HG02642 (cell line): ENCODE data around the gene DPYD.

Experiments
- ATAC-seq: cut with Tn5 transposase; IDR thresholded peaks from one replicate; pipeline ENCODE4 v1.9.1; 2021; ENCODE audit warnings: mild to moderate bottlenecking; ENCODE audit not compliant: unreplicated experiment, poor library complexity

Gene DPYD

DNA sequence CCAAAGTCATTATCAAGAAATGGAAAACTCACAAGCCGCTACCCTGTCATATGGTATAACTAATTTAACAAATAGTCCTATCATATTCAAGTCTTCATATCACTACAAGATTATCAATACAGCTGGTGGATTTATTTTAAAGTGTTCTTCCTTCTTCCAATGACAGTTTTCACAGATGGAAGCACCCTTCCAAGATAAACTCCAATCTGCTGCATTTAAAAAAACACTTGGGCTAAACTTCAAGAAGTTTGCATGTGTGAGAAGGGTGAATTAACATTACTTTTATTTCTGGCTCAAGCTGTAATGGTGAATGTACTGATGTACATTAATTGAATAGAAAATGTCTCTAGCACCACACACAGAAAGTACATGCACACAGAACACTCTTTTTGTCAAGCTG is 192.4 kb downstream of the DPYD start:
- no peak for ATAC-seq

DNA sequence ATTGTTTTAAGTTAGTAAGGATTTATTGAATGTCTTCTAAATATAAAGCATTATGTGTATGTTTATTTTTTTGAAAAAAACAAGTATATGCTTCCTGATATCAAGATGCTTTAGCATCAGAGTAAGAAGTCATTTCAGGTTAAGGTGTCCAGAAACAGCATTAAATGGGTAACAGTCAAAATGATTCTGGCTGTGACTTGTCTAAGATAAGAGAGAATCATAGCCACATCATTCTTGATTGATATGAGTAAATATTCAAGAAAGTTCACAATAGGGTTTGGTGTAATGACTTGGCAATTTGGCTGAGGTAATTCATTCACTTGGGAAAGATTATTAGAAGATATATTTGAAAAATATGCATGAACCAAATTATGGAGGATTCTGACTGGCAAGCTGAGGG is 193.8 kb downstream of the DPYD start:
- ATAC-seq, result no peak

- ATAC-seq, result no peak
Measured at GRCh38 chr1:97726386-97726785, 194.4 kb downstream of the DPYD start.

- no peak for ATAC-seq
Measured at GRCh38 chr1:97721221-97721620, 199.6 kb downstream of the DPYD start.

- ATAC-seq, result no peak
Measured at GRCh38 chr1:97712980-97713379, 207.9 kb downstream of the DPYD start.

GRCh38 chr1:97711858-97712257 is 209.0 kb downstream of the DPYD start:
- ATAC-seq, result no peak

GRCh38 chr1:97693601-97694000 is 227.2 kb downstream of the DPYD start:
- ATAC-seq, result no peak

DNA sequence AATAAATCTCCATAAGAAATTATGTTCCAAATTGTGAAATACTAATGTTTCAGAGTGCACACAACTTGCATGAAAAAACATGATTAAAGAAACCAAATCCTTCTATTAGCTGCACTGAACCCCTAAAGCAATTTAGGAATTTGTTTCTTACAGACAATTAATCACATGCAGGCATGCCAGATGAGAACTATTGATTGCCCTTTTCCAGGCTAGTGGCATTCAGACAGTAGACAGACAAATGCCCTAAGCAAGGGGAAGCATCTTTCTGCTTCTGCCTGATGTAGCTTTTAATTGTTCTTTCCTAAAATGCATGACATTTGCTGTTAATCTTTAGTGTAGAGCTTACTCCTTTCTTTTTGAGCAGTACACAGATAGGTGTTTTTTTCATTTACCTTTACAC is 229.5 kb downstream of the DPYD start:
- ATAC-seq, result no peak

DNA sequence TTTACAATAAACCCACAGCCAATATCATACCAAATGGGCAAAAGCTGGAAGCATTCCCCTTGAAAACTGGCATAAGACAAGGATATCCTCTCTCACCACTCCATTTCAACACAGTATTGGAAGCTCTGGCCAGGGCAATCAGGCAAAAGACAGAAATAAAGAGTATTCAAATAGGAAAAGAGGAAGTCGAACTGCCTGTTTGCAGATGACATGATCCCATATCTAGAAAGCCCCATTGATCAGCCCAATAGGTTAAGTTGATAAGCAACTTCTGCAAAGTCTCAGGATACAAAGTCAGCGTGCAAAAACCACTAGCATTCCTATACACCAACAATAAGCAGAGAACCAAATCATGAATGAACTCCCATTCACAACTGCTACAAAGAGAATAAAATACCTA is 235.5 kb downstream of the DPYD start:
- no peak for ATAC-seq

DNA sequence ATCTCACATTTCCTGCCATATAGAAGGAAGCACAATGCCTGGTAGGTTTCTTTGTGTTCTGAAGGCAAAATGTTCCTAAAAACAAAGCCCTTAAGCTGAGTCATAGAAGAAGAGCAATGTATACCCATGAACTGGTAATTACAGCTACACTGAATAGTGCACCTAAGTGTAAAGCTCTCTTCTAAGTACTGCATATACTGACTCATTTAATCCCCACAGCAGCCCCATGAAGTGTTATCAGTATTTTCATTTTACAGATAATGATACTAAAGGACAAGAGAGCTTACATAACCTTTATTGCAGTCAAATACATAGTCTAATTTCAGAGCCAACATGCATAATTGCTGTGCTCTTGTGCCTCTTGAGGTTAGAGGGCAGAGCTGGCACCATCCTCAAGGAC is 239.9 kb downstream of the DPYD start:
- ATAC-seq, result no peak

- no peak for ATAC-seq
Measured at GRCh38 chr1:97680470-97680869, 240.4 kb downstream of the DPYD start.

DNA sequence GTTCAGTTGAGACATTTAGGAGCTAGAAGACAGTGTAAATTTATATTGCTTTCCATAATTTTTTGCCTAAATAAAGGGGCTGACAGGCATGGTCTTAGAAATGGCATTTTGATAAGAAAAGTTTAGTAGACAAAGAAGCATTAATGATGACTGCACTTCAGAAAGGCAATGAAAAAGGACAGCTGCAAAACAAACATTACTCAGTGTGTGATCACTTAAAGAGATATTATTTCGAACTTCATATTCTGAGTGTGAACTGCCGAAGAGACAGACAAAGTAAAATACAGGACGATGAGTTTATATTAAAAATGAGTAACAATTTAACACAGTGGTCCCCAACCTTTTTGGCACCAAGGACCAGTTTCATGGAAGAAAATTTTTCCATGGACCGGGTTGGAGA is 243.1 kb downstream of the DPYD start:
- no peak for ATAC-seq

DNA sequence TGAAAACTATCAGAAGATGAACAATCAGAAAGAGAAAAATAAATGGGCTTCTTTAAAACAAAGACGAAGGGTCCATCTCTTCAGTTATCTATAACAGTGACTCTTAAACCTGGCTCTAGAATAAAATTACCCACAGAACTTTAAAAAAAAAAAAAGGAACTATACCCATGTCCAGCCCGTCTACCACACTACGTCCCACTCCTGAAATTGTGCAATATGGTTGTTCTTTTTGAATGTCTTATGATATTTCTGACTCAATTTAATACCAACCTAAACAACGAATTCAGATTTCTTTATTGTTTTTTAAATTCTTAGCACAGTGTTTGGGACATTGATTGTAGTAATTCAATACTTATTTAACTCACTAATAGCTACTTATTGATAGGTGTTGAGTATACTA is 246.3 kb downstream of the DPYD start:
- no peak for ATAC-seq

- ATAC-seq, result no peak
Measured at GRCh38 chr1:97668945-97669344, 251.9 kb downstream of the DPYD start.

DNA sequence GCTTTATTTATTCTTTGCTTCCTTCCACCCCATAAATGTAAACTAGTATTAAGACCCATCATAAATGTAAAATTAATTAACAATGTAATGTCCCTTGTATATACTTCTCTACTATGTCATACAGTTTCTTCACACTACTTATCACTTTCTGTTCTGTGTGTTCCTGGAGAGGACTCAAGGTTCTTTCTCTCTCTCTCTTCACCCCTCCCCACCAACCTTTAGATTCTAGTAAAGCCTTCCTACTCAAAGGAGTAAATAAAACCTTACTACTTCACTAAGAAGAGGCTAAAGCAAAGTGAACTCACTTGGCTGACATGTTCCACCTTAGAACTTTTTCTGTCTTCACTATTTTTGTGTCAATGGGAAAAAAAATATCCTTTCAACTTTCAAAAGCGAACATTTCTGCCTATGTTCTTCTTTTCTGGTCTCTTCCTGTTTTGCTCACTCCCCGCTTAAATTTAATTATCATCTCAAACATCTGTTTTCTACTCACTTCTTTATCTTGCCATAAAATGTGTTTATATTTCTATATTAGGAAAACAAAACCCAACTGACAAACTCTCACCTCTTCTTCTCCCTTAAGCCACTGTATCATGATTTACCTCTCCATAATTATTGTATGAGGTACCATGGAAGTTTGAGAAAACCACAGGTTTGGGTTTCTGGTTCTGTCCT is 260.3 kb downstream of the DPYD start:
- ATAC-seq, result no peak

DNA sequence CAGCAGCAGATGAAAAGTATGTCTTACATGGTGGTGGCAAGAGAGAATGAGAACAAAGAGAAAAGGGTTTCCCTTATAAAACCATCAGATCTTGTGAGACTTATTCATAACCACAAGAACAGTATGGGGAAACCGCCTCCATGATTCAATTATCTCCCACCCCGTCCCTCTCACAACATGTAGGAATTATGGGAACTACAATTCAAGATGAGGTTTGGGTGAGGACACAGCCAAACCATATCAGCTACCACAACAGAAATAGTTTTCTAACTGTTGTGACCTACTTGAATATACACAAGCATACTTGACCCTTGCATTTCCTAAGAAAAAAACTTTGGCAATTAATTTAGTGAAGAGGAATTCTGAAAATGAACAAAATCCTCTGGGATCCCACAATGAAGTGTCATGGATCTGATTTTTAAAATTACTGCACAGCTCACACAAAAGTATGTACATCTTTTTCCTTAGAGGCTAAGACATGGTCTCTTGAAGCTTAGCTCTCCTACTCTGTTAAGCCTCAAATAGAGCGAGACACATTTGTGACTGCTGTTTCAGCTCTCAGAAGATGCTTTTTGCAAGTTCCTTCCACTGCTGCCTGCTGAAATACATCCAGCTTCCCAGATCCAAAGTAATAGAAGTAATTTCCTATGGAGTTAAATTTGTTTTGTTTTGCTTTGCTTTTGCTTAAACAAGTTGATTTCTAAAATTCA is 265.8 kb downstream of the DPYD start:
- no peak for ATAC-seq

DNA sequence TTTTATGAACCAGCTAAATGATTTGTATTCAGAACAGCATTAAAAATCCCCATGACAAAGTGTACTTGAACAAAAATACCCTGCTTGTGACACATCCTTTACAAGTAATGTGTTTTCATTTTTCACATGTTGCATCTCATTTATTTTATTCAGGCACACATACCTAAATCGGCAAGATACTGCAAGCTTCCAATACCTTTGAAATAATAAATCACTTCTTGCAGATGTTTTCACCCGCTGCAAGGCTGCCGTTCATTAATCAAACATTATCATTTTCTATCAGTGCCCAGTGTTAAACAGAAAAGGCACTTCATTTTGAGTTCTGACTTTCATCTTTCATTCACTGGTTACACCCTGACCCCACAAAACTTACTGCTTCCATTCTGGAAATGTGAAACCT is 269.6 kb downstream of the DPYD start:
- ATAC-seq, result no peak

DNA sequence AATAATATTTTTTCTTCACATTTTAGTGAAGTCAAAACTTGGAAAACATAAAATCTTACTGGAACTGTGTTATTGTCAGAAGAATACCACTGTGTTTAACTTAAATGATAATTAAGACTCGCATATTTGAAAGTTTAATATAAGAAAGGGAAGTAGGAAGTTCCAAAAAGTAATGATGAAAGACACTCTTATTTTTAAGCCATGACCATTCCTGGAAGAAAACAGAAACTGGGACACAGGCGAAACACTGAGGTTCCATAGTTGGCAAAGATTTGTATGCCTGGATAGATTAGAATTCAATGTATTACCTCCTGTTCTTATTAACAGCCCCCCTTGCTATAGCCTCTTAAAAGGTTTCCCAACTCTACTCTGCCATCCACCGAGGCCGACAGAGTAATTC is 271.2 kb downstream of the DPYD start:
- no peak for ATAC-seq

GRCh38 chr1:97647776-97648175 is 273.1 kb downstream of the DPYD start:
- no peak for ATAC-seq

- ATAC-seq, result no peak
Measured at GRCh38 chr1:97646071-97646470, 274.8 kb downstream of the DPYD start.

DNA sequence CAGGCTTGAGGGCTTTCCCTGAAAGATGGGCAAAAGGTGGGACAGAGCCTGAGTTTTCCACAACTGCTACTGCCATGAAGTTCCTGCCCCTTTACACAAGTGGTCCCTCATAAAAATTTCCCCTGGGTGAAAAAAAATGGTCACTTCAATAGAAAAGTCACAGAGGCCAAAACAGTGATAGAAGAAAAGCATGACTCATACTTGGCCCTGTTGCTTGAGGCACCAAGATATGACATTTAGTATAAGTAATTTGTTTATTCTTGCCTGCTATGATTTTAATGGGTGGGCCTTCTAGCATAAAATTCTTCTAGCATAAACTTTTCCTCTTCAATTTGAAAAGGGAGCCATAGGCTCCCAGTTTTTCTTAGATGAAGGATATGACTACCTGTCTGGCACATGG is 280.2 kb downstream of the DPYD start:
- ATAC-seq, result no peak

DNA sequence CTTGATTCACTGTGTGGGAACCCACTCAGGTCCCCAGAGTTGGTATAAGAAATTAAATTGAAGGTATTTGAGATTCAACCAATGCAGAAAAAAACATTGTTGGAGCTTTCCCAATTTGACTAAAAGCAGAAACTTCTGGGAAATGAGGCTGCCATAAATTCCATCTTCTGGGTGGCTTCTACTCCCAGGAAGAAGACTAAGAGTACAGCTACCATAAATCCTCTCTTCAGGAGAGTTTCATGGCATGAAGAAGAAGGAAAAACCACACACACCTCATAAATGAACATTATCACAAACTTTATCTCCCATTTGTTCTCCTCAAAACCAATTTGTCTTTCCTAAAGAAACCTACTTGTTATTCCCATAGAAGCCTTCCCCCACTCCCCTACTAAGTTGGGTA is 283.9 kb downstream of the DPYD start:
- no peak for ATAC-seq
